ENCODE measurements around the gene PXYLP1.

The PXYLP1 gene

DNA sequence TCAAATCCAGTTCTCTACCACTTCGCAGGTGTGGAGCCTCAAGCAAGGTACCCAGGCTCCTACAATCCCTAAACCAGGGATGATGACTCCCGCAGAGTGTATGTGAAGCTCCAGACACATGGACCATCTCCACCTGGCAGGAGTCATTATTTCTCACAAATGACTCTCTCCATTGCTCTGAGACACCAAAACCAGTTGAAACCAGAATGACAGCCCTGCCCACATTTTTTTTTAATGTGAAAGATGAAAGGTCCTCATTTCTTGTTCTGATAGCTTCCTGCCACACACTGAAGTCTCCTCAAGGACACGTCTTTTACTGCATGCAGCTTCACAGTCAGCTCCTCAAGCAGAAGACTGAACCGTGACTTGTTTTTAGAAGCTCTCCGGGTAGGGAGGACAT lies 75.3 kb downstream of the PXYLP1 start:
- Histone ChIP-seq H4K8ac (ENCODE audit: low read length) (no peak overlapping the region), H2BK15ac (ENCODE audit: low read depth, poor library complexity, severe bottlenecking) (no peak overlapping the region), H3K4me2 (ENCODE audit: low read length, poor library complexity, severe bottlenecking) (no peak overlapping the region), H2BK120ac (ENCODE audit: low read depth, low read length) (no peak overlapping the region), H3K9me3 (ENCODE audit: control insufficient read depth, low read length) (no peaks in the 10 kb centered on the region), H3K4me1 (ENCODE audit: control insufficient read depth, insufficient read depth, low read depth, low read length) (peaks cover 19% of the 10 kb centered on the region), H2AFZ (ENCODE audit: low read depth, low read length) (no peak overlapping the region), H3K14ac (ENCODE audit: low read length in 2 of 2) (no peak overlapping the region), H4K91ac (ENCODE audit: low read length) (no peak overlapping the region), H2BK12ac (ENCODE audit: low read length in 2 of 2) (no peak overlapping the region), H3K79me1 (replicated peaks; ENCODE audit: low read length, poor library complexity, severe bottlenecking) (peaks cover 8% of the 10 kb centered on the region), H3K4me3 (ENCODE audit: insufficient read depth in 1 of 2, low read depth in 1 of 2, low read length in 2 of 2) (no peak overlapping the region), H2BK5ac (ENCODE audit: low read depth, low read length, poor library complexity, severe bottlenecking) (no peak overlapping the region), H3K27ac (ENCODE audit: low read length, poor library complexity, severe bottlenecking) (no peak overlapping the region), H3K18ac (ENCODE audit: low read depth in 1 of 2, low read length in 2 of 2) (no peak overlapping the region), H2AK5ac (ENCODE audit: low read length, severe bottlenecking) (peak overlapping the region; percentile 9), H3K9ac (ENCODE audit: low read length) (no peak overlapping the region), H3K4ac (ENCODE audit: low read depth in 1 of 2, low read length in 2 of 2) (no peak overlapping the region), H3K27me3 (ENCODE audit: control insufficient read depth in 1 of 2, insufficient read depth in 1 of 2, low read length in 2 of 2) (no peaks in the 10 kb centered on the region), H3K36me3 (ENCODE audit: control insufficient read depth in 1 of 2, insufficient read depth in 2 of 2, low read depth in 1 of 2, low read length in 2 of 2) (no peaks in the 10 kb centered on the region), H3K23ac (ENCODE audit: low read length in 2 of 2) (no peak overlapping the region)
- WGBS = 93% methylated on average over 5 of the region's 5 CpGs
- no peak for DNase-seq

DNA sequence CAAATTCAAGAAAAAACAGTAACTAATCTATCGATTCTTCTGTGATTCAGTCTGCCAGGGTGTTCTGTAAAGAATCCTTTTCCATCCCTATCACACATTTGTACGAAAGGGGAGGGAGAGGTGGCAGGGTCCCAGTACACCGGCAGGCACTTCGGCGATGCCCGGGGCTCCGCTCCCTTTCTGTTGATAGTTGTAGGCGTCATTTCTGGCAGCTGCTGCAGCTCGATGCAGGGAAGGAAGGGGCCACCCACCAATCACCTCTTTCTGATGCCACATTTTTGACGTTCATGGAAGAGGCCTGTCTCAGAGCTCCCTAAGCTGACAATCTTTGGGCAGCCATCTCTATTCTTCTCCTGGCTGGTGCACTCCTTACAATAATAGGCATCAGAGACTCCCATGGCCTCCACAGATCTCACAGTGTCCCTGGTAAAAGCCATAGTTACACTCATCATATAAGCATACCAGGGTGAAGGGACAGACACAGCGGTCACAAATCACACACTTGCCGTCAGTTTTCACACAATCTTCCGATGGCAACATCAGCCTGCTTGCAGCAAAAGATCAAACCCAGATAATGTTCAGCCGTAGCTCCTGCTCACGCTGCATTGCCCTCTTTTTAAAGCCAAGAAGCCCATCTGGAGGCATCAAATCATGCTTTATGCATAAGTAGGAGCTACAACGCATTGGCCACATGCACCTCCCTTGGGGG lies 75.9 kb downstream of the PXYLP1 start:
- H3K4ac ChIP-seq (ENCODE audit: low read depth in 1 of 2, low read length in 2 of 2) = no peak overlapping the region
- no peak overlapping the region for H3K4me3 ChIP-seq (ENCODE audit: insufficient read depth in 1 of 2, low read depth in 1 of 2, low read length in 2 of 2)
- no peak overlapping the region for H3K27ac ChIP-seq (ENCODE audit: low read length, poor library complexity, severe bottlenecking)
- 94% methylated on average over 16 of the region's 16 CpGs for WGBS
- H3K14ac ChIP-seq (ENCODE audit: low read length in 2 of 2) = no peak overlapping the region
- H2BK5ac ChIP-seq (ENCODE audit: low read depth, low read length, poor library complexity, severe bottlenecking) = no peak overlapping the region
- H3K36me3 ChIP-seq (ENCODE audit: control insufficient read depth in 1 of 2, insufficient read depth in 2 of 2, low read depth in 1 of 2, low read length in 2 of 2) = no peaks in the 10 kb centered on the region
- no peak overlapping the region for H3K23ac ChIP-seq (ENCODE audit: low read length in 2 of 2)
- no peak overlapping the region for H2AFZ ChIP-seq (ENCODE audit: low read depth, low read length)
- no peak overlapping the region for H3K4me2 ChIP-seq (ENCODE audit: low read length, poor library complexity, severe bottlenecking)
- H3K9ac ChIP-seq (ENCODE audit: low read length) = no peak overlapping the region
- H3K4me1 ChIP-seq (ENCODE audit: control insufficient read depth, insufficient read depth, low read depth, low read length) = peaks cover 21% of the 10 kb centered on the region
- H2BK15ac ChIP-seq (ENCODE audit: low read depth, poor library complexity, severe bottlenecking) = no peak overlapping the region
- no peaks in the 10 kb centered on the region for H3K9me3 ChIP-seq (ENCODE audit: control insufficient read depth, low read length)
- H2AK5ac ChIP-seq (ENCODE audit: low read length, severe bottlenecking) = no peak overlapping the region
- H3K79me1 ChIP-seq (replicated peaks; ENCODE audit: low read length, poor library complexity, severe bottlenecking) = peaks cover 8% of the 10 kb centered on the region
- no peaks in the 10 kb centered on the region for H3K27me3 ChIP-seq (ENCODE audit: control insufficient read depth in 1 of 2, insufficient read depth in 1 of 2, low read length in 2 of 2)
- H2BK120ac ChIP-seq (ENCODE audit: low read depth, low read length) = no peak overlapping the region
- no peak overlapping the region for H2BK12ac ChIP-seq (ENCODE audit: low read length in 2 of 2)
- H4K8ac ChIP-seq (ENCODE audit: low read length) = no peak overlapping the region
- H4K91ac ChIP-seq (ENCODE audit: low read length) = no peak overlapping the region
- H3K18ac ChIP-seq (ENCODE audit: low read depth in 1 of 2, low read length in 2 of 2) = no peak overlapping the region
- no peak for DNase-seq

DNA sequence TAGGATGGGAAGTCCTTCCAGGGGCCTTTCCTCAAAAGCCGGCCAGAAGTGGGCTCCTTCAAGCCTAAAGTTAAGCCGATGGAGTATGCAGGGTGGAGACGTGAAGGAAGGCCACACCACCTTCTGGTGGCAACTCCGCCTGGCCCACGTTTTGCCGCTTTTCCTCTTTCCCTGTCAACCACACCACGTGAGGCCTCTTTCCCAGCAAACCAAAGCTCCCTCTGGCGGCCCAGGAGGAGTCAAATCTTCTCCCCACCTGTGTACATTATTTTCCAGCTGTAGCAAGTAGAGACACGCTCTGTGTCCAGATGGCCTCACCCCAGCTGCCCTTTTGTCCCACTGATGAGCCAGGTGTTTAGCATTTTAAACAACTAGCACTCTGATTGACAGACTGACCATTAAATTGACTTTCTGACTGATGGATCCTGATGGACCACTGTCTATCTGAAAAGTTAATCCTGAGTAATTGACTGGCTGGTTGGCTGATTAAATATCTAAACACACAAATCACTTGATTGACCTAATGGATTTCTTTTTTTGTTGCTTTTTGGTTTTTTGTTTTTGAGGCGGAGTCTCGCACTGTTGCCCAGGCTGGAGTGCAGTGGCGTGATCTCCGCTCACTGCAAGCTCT lies 77.1 kb downstream of the PXYLP1 start:
- no peak overlapping the region for H3K18ac ChIP-seq (ENCODE audit: low read depth in 1 of 2, low read length in 2 of 2)
- H3K9ac ChIP-seq (ENCODE audit: low read length) = no peak overlapping the region
- H2BK5ac ChIP-seq (ENCODE audit: low read depth, low read length, poor library complexity, severe bottlenecking) = no peak overlapping the region
- DNase-seq = peak; percentile 58
- no peaks in the 10 kb centered on the region for H3K9me3 ChIP-seq (ENCODE audit: control insufficient read depth, low read length)
- H2AK5ac ChIP-seq (ENCODE audit: low read length, severe bottlenecking) = no peak overlapping the region
- H3K79me1 ChIP-seq (replicated peaks; ENCODE audit: low read length, poor library complexity, severe bottlenecking) = peaks cover 11% of the 10 kb centered on the region
- H4K91ac ChIP-seq (ENCODE audit: low read length) = no peak overlapping the region
- WGBS = 59% methylated on average over 13 of the region's 13 CpGs
- no peak overlapping the region for H3K4ac ChIP-seq (ENCODE audit: low read depth in 1 of 2, low read length in 2 of 2)
- H3K14ac ChIP-seq (ENCODE audit: low read length in 2 of 2) = no peak overlapping the region
- H3K23ac ChIP-seq (ENCODE audit: low read length in 2 of 2) = no peak overlapping the region
- H3K27me3 ChIP-seq (ENCODE audit: control insufficient read depth in 1 of 2, insufficient read depth in 1 of 2, low read length in 2 of 2) = no peaks in the 10 kb centered on the region
- no peak overlapping the region for H2AFZ ChIP-seq (ENCODE audit: low read depth, low read length)
- no peaks in the 10 kb centered on the region for H3K36me3 ChIP-seq (ENCODE audit: control insufficient read depth in 1 of 2, insufficient read depth in 2 of 2, low read depth in 1 of 2, low read length in 2 of 2)
- H3K4me1 ChIP-seq (ENCODE audit: control insufficient read depth, insufficient read depth, low read depth, low read length) = peaks cover 20% of the 10 kb centered on the region
- no peak overlapping the region for H3K27ac ChIP-seq (ENCODE audit: low read length, poor library complexity, severe bottlenecking)
- no peak overlapping the region for H3K4me3 ChIP-seq (ENCODE audit: insufficient read depth in 1 of 2, low read depth in 1 of 2, low read length in 2 of 2)
- no peak overlapping the region for H2BK15ac ChIP-seq (ENCODE audit: low read depth, poor library complexity, severe bottlenecking)
- H3K4me2 ChIP-seq (ENCODE audit: low read length, poor library complexity, severe bottlenecking) = no peak overlapping the region
- H2BK12ac ChIP-seq (ENCODE audit: low read length in 2 of 2) = no peak overlapping the region
- no peak overlapping the region for H2BK120ac ChIP-seq (ENCODE audit: low read depth, low read length)
- H4K8ac ChIP-seq (ENCODE audit: low read length) = no peak overlapping the region

DNA sequence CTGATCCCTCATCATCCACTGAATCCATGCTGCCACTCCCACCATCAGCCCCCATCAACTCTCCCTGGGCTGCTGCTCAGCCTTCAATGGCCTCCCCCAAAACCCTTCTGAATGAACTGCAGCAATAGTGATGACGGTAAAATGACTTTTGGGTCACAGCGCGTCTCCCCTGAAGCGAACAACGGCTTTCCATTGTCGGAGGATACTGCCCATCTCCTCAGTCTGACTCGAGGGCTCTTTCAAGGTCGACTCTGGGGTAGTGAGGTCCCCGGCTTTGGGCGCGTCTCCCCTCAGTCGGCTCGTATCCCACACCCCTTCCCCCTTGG lies 79.5 kb downstream of the PXYLP1 start:
- Histone ChIP-seq H2BK5ac (ENCODE audit: low read depth, low read length, poor library complexity, severe bottlenecking) (no peak overlapping the region), H3K4me3 (ENCODE audit: insufficient read depth in 1 of 2, low read depth in 1 of 2, low read length in 2 of 2) (peak overlapping the region; percentile 74 to 96), H3K23ac (ENCODE audit: low read length in 2 of 2) (no peak overlapping the region), H3K18ac (ENCODE audit: low read depth in 1 of 2, low read length in 2 of 2) (peak overlapping the region; percentile 65 to 95), H3K14ac (ENCODE audit: low read length in 2 of 2) (peak overlapping the region in 1 of 2 experiments; percentile 91), H2BK15ac (ENCODE audit: low read depth, poor library complexity, severe bottlenecking) (no peak overlapping the region), H2AK5ac (ENCODE audit: low read length, severe bottlenecking) (peak overlapping the region; percentile 74), H4K91ac (ENCODE audit: low read length) (peak overlapping the region; percentile 48), H3K9me3 (ENCODE audit: control insufficient read depth, low read length) (no peaks in the 10 kb centered on the region), H2BK12ac (ENCODE audit: low read length in 2 of 2) (peak overlapping the region in 1 of 2 experiments; percentile 15), H3K27ac (ENCODE audit: low read length, poor library complexity, severe bottlenecking) (no peak overlapping the region), H3K4ac (ENCODE audit: low read depth in 1 of 2, low read length in 2 of 2) (peak overlapping the region; percentile 20 to 88), H3K4me2 (ENCODE audit: low read length, poor library complexity, severe bottlenecking) (peak overlapping the region; percentile 78), H2BK120ac (ENCODE audit: low read depth, low read length) (no peak overlapping the region), H2AFZ (ENCODE audit: low read depth, low read length) (peak overlapping the region; percentile 96), H4K8ac (ENCODE audit: low read length) (peak overlapping the region; percentile 95), H3K27me3 (ENCODE audit: control insufficient read depth in 1 of 2, insufficient read depth in 1 of 2, low read length in 2 of 2) (no peaks in the 10 kb centered on the region), H3K4me1 (ENCODE audit: control insufficient read depth, insufficient read depth, low read depth, low read length) (peaks cover 19% of the 10 kb centered on the region), H3K79me1 (replicated peaks; ENCODE audit: low read length, poor library complexity, severe bottlenecking) (peaks cover 11% of the 10 kb centered on the region), H3K9ac (ENCODE audit: low read length) (peak overlapping the region; percentile 87), H3K36me3 (ENCODE audit: control insufficient read depth in 1 of 2, insufficient read depth in 2 of 2, low read depth in 1 of 2, low read length in 2 of 2) (no peaks in the 10 kb centered on the region)
- WGBS = 19% methylated on average over 13 of the region's 13 CpGs
- no peak for DNase-seq
